IMR-90 (cell line): ENCODE measurements around the gene SLC12A8. TPM values are rescaled to one million over a fixed set of nuclear protein-coding genes. Genes with fewer than 3 reads are reported as not detected.

Experiments used
- ATAC-seq: fragments of 200-7000 bp; cut with Tn5 transposase; 2 replicates; pipeline ENCODE4 v1.9.1; 2020; ENCODE audit warnings: low read depth, mild to moderate bottlenecking, moderate library complexity
- BruUV-seq: library from RNA; stranded (reverse); fragments of 400-500 nt; replicated peaks from 2 replicates; lab custom pipeline; 2021; lab: Mats Ljungman, UMichigan
- CTCF ChIA-PET: fragments of 300-600 bp; formaldehyde crosslinking; extraction: SDS; loops from one replicate; lab custom pipeline; 2021; ENCODE audit warnings: antibody characterized with exemption; lab: Yijun Ruan, JAX
- POLR2A ChIA-PET: fragments of 300-600 bp; sonication (Branson Sonifier 250); formaldehyde crosslinking; loops from one replicate; lab custom pipeline; 2022; ENCODE audit warnings: antibody characterized with exemption; ENCODE audit not compliant: unreplicated experiment; lab: Charles Lee
- DNase-seq: peaks from one replicate; pipeline ENCODE4 v3.0.0; 2013
- H2AFZ ChIP-seq: replicated peaks from 2 replicates; pipeline ENCODE3; 2013; ENCODE audit warnings: low read length, mild to moderate bottlenecking; ENCODE audit not compliant: poor library complexity
- H2AK5ac ChIP-seq: 2 replicates; pipeline ENCODE4 v1.6.1; 2013; ENCODE audit warnings: low read depth, low read length, inconsistent platforms
- H2AK9ac ChIP-seq: replicated peaks from 2 replicates; pipeline ENCODE3; 2013; ENCODE audit warnings: mild to moderate bottlenecking, low read depth, low read length, moderate library complexity; ENCODE audit not compliant: poor library complexity
- H2BK120ac ChIP-seq: 2 replicates; pipeline ENCODE4 v1.6.1; 2013; ENCODE audit warnings: low read depth, low read length, inconsistent platforms
- H2BK15ac ChIP-seq: 3 replicates; pipeline ENCODE4 v1.6.1; 2013; ENCODE audit warnings: low read depth, low read length, inconsistent platforms
- H2BK20ac ChIP-seq: 2 replicates; pipeline ENCODE4 v1.6.1; 2013; ENCODE audit warnings: low read depth, mild to moderate bottlenecking, inconsistent platforms, low read length, moderate library complexity
- H2BK5ac ChIP-seq: 2 replicates; pipeline ENCODE4 v1.6.1; 2013; ENCODE audit warnings: mild to moderate bottlenecking, low read depth, low read length, inconsistent platforms; ENCODE audit not compliant: poor library complexity, severe bottlenecking
- H3K14ac ChIP-seq: replicated peaks from 2 replicates; pipeline ENCODE4 v1.6.1; 2013; ENCODE audit warnings: low read depth, low read length, inconsistent platforms
- H3K18ac ChIP-seq: 2 replicates; pipeline ENCODE4 v1.6.1; 2013; ENCODE audit warnings: low read depth, low read length, control low read depth
- H3K23ac ChIP-seq: 2 replicates; pipeline ENCODE4 v1.6.1; 2013; ENCODE audit warnings: low read depth, low read length, inconsistent platforms
- H3K27ac ChIP-seq: 2 replicates; pipeline ENCODE4 v1.5.1; 2013; ENCODE audit warnings: mild to moderate bottlenecking, control low read depth, low read length; ENCODE audit not compliant: insufficient read depth
- H3K27me3 ChIP-seq: 2 replicates; pipeline ENCODE4 v1.6.1; 2013; ENCODE audit warnings: low read length; ENCODE audit not compliant: control insufficient read depth, insufficient read depth
- H3K36me3 ChIP-seq: 2 replicates; pipeline ENCODE4 v1.6.1; 2013; ENCODE audit warnings: low read length, mixed read lengths; ENCODE audit not compliant: control insufficient read depth, insufficient read depth
- H3K4ac ChIP-seq: 2 replicates; pipeline ENCODE4 v1.6.1; 2013; ENCODE audit warnings: low read depth, low read length, inconsistent platforms
- H3K4me1 ChIP-seq: 2 replicates; pipeline ENCODE4 v1.6.1; 2013; ENCODE audit warnings: low read length, mixed read lengths; ENCODE audit not compliant: control insufficient read depth, insufficient read depth
- H3K4me2 ChIP-seq: 2 replicates; pipeline ENCODE4 v1.6.1; 2013; ENCODE audit warnings: low read depth, mild to moderate bottlenecking, control low read depth, low read length, moderate library complexity
- H3K4me3 ChIP-seq: 2 replicates; pipeline ENCODE4 v1.5.1; 2013; ENCODE audit warnings: low read depth, mild to moderate bottlenecking, control low read depth, low read length, moderate library complexity; ENCODE audit not compliant: insufficient read depth
- H3K56ac ChIP-seq: 2 replicates; pipeline ENCODE4 v1.6.1; 2013; ENCODE audit warnings: low read length, inconsistent platforms; ENCODE audit not compliant: insufficient read depth; ENCODE audit errors: extremely low read depth
- H3K79me1 ChIP-seq, 2 experiments: 2 replicates each; pipeline ENCODE4 v1.6.1; 2013; ENCODE audit warnings: low read length in 2 of 2, inconsistent platforms in 1 of 2, low read depth in 1 of 2
- H3K9ac ChIP-seq: 2 replicates; pipeline ENCODE4 v1.6.1; 2013; ENCODE audit warnings: low read depth, low read length, control low read depth
- H3K9me1 ChIP-seq: 2 replicates; pipeline ENCODE4 v1.6.1; 2013; ENCODE audit warnings: low read length, inconsistent platforms; ENCODE audit not compliant: insufficient read depth
- H3K9me3 ChIP-seq: 2 replicates; pipeline ENCODE4 v1.6.1; 2013; ENCODE audit warnings: low read length; ENCODE audit not compliant: control insufficient read depth, insufficient read depth
- H4K20me1 ChIP-seq: 2 replicates; pipeline ENCODE4 v1.6.1; 2013; ENCODE audit warnings: low read length, inconsistent platforms; ENCODE audit not compliant: insufficient read depth
- H4K5ac ChIP-seq: 2 replicates; pipeline ENCODE4 v1.6.1; 2013; ENCODE audit warnings: mild to moderate bottlenecking, low read depth, low read length, control low read depth
- H4K8ac ChIP-seq, 2 experiments: 2 replicates each; pipeline ENCODE4 v1.6.1; 2013; ENCODE audit warnings: low read depth in 2 of 2, low read length in 2 of 2, control low read depth in 1 of 2, inconsistent platforms in 1 of 2
- H4K91ac ChIP-seq: 2 replicates; pipeline ENCODE4 v1.6.1; 2013; ENCODE audit warnings: low read depth, low read length, inconsistent platforms; ENCODE audit not compliant: insufficient read depth
- CEBPB ChIP-seq: IDR thresholded peaks from 2 replicates; pipeline ENCODE4 v1.6.1; 2012; ENCODE audit warnings: low read depth, low read length, improper control_type of control experiment
- CHD1 ChIP-seq: IDR thresholded peaks from 2 replicates; pipeline ENCODE4 v1.6.1; 2012; ENCODE audit warnings: low read depth, low read length, improper control_type of control experiment
- CTCF ChIP-seq: conservative IDR thresholded peaks from 2 replicates; pipeline ENCODE4 v1.5.1; 2012; ENCODE audit warnings: mild to moderate bottlenecking, low read depth, low read length, improper control_type of control experiment
- ELK1 ChIP-seq: fragments of 150-350 bp; IDR thresholded peaks from 2 replicates; pipeline ENCODE4 v1.6.1; 2016; ENCODE audit warnings: low read depth, mild to moderate bottlenecking, low read length, moderate library complexity, borderline replicate concordance
- FOS ChIP-seq: fragments of 150-350 bp; IDR thresholded peaks from 2 replicates; pipeline ENCODE4 v1.6.1; 2016; ENCODE audit warnings: low read depth, low read length
- MAZ ChIP-seq: IDR thresholded peaks from 2 replicates; pipeline ENCODE4 v1.6.1; 2012; ENCODE audit warnings: low read depth, mild to moderate bottlenecking, low read length, improper control_type of control experiment, moderate library complexity, borderline replicate concordance
- NFE2L2 ChIP-seq: fragments of 150-350 bp; IDR thresholded peaks from 2 replicates; pipeline ENCODE4 v1.6.1; 2016; ENCODE audit warnings: low read depth, mild to moderate bottlenecking, low read length
- RCOR1 ChIP-seq: IDR thresholded peaks from 2 replicates; pipeline ENCODE4 v1.6.1; 2012; ENCODE audit warnings: mild to moderate bottlenecking, low read length, improper control_type of control experiment; ENCODE audit not compliant: insufficient replicate concordance
- SMC3 ChIP-seq: fragments of 150-350 bp; IDR thresholded peaks from 2 replicates; pipeline ENCODE4 v1.6.1; 2016; ENCODE audit warnings: low read depth, mild to moderate bottlenecking, antibody characterized with exemption, low read length, moderate library complexity
- WGBS, 2 experiments: methylation state at CpG; one replicate each; pipeline versions ENCODE4 v1.1.5 to v1.1.7; 2013; ENCODE audit warnings: missing lambda C conversion rate in 2 of 2; ENCODE audit not compliant: insufficient read length in 1 of 2; ENCODE audit errors: extremely low coverage in 2 of 2; 5-methylcytosine and 5-hydroxymethylcytosine counted together
- dilution Hi-C: fragments of 300-500 bp; cut with HindIII; formaldehyde crosslinking; loops from one replicate; pipeline ENCODE4 v1.14.3; 2018; ENCODE audit warnings: low sequenced_read_pairs; ENCODE audit not compliant: unreplicated experiment
- in situ Hi-C: fragments of 300-500 bp; cut with MboI; formaldehyde crosslinking; loops from 3 replicates; pipeline ENCODE4 v1.14.3; 2019; ENCODE audit warnings: low sequenced_read_pairs, inconsistent platforms, mixed read lengths
- intact Hi-C: fragments of 100-400 bp; cut with micrococcal nuclease; formaldehyde crosslinking; loops from 2 replicates; pipeline ENCODE4 v1.10.0; 2022
- polyA plus RNA-seq, 3 experiments: library from polyadenylated mRNA; depleted of rRNA; stranded (reverse); fragments of >200 nt; gene quantifications; 2 replicates each; pipeline ENCODE4 v1.2.3, GENCODE V29; 2012; ENCODE audit warnings: low replicate concordance in 1 of 3
- total RNA-seq: library from RNA; depleted of rRNA; stranded (reverse); fragments of >200 nt; gene quantifications from 2 replicates; pipeline ENCODE4 v1.2.3, GENCODE V29; 2012

SLC12A8 gene
- total and polyA plus RNA-seq, 2 of the 4 experiments (the other 2 are of a cell fraction): 2.2 to 4.3 TPM

- Histone ChIP-seq H4K8ac (peak overlapping the region in 1 of 2 experiments; percentile 28; a peak in 2 of 4 replicates), H3K4me1 (peaks cover 45% of the 10 kb centered on the region), H4K5ac (peak overlapping the region; percentile 9; the same call in 1 of the 2 replicates), H3K4me3 (no peak overlapping the region), H3K9me1 (peaks cover 37% of the 10 kb centered on the region), H3K18ac (peak overlapping the region; percentile 10), H3K4ac (peak overlapping the region; percentile 35), H2BK5ac (no peak overlapping the region), H3K14ac (peak overlapping the region; percentile 46; the same call in 1 of the 2 replicates), H3K56ac (0 out of 2 replicates have a peak overlapping the region, but pooled peaks have one; percentile 8), H3K27ac (peak overlapping the region; percentile 12; the same call in 1 of the 2 replicates), H3K27me3 (no peaks in the 10 kb centered on the region), H3K36me3 (peaks cover 25% of the 10 kb centered on the region), H3K9me3 (no peaks in the 10 kb centered on the region), H2AK9ac (peak overlapping the region; percentile 49), H3K23ac (peak overlapping the region; percentile 27), H3K4me2 (peak overlapping the region; percentile 72), H2BK120ac (peak overlapping the region; percentile 39; the same call in 1 of the 2 replicates), H2BK20ac (peak overlapping the region; percentile 21; the same call in 1 of the 2 replicates), H4K91ac (peak overlapping the region; percentile 2), H2BK15ac (no peak overlapping the region), H2AFZ (peak overlapping the region; percentile 71), H3K9ac (peak overlapping the region; percentile 25), H2AK5ac (0 out of 2 replicates have a peak overlapping the region, but pooled peaks have one; percentile 23), H3K79me1 (peaks cover 39 to 92% of the 10 kb centered on the region in 2 experiments), H4K20me1 (peaks cover 94% of the 10 kb centered on the region)
- in situ Hi-C loops (loop anchor here (10.0 kb wide), 1 partner anchor 392 kb away; no protein-coding TSS in a partner anchor), intact Hi-C loops (no loop called here), dilution Hi-C loops (no loop called here)
- ChIA-PET POLR2A (no interaction called here), CTCF (no interaction called here)
- peak; percentile 15; the same call in 1 of the 2 replicates for ATAC-seq
- TF ChIP-seq RCOR1 (no peak), CHD1 (no peak), MAZ (no peak), SMC3 (no peak), FOS (no peak), CTCF (no peak), NFE2L2 (no peak), ELK1 (no peak), CEBPB (no peak)
- no TSS peak for BruUV-seq
- 0% methylated on average over 1 of the region's 17 CpGs; no CpG with 5 or more reads in 1 of the 2 experiments for WGBS, 2 experiments
- peak; percentile 50 for DNase-seq
Measured at GRCh38 chr3:125042725-125043406, 169.7 kb downstream of the SLC12A8 start.
